Astrocyte (in vitro differentiated cells and primary cell): ENCODE data around the gene MACC1. TPM values are rescaled to one million over a fixed set of nuclear protein-coding genes. Genes with fewer than 3 reads are reported as not detected.

ENCODE experiments used
- DNase-seq: peaks from one replicate; pipeline ENCODE4 v3.0.0-alpha.2; 2010; ENCODE audit warnings: low read depth
- FAIRE-seq: peaks from 2 replicates; lab custom pipeline; 2011; peaks lifted over from hg19 to GRCh38; lab: Jason Lieb, UNC
- H2AFZ ChIP-seq: 2 replicates; pipeline ENCODE4 v1.6.0; 2012; ENCODE audit warnings: low read depth, low read length, inconsistent platforms
- H3K27ac ChIP-seq: 2 replicates; pipeline ENCODE4 v1.5.1; 2011; ENCODE audit warnings: low read depth, low read length, inconsistent platforms
- H3K27me3 ChIP-seq: 2 replicates; pipeline ENCODE4 v1.6.0; 2011; ENCODE audit warnings: low read length, inconsistent platforms; ENCODE audit not compliant: insufficient read depth
- H3K36me3 ChIP-seq: 2 replicates; pipeline ENCODE4 v1.5.1; 2011; ENCODE audit warnings: low read length, inconsistent platforms; ENCODE audit not compliant: insufficient read depth
- H3K4me1 ChIP-seq: 2 replicates; pipeline ENCODE4 v1.5.1; 2011; ENCODE audit warnings: low read length, inconsistent platforms; ENCODE audit not compliant: insufficient read depth
- H3K4me2 ChIP-seq: 2 replicates; pipeline ENCODE4 v1.6.0; 2012; ENCODE audit warnings: low read length, inconsistent platforms
- H3K4me3 ChIP-seq: 2 replicates; pipeline ENCODE4 v1.5.1; 2011; ENCODE audit warnings: low read depth, mild to moderate bottlenecking, low read length, inconsistent platforms; ENCODE audit not compliant: insufficient read depth
- H3K79me2 ChIP-seq: 2 replicates; pipeline ENCODE4 v1.6.0; 2012; ENCODE audit warnings: mild to moderate bottlenecking, low read length, inconsistent platforms; ENCODE audit not compliant: insufficient read depth
- H3K9ac ChIP-seq: 2 replicates; pipeline ENCODE4 v1.6.0; 2012; ENCODE audit warnings: mild to moderate bottlenecking, low read length, inconsistent platforms
- H3K9me3 ChIP-seq: 2 replicates; pipeline ENCODE4 v1.5.1; 2012; ENCODE audit warnings: low read depth, mild to moderate bottlenecking, low read length, inconsistent platforms; ENCODE audit not compliant: insufficient read depth
- H4K20me1 ChIP-seq: 2 replicates; pipeline ENCODE4 v1.6.0; 2012; ENCODE audit warnings: low read length, inconsistent platforms; ENCODE audit not compliant: insufficient read depth
- H3K27ac Mint-ChIP-seq: one replicate; pipeline ENCODE4 v1.8.0; 2021; ENCODE audit warnings: mild to moderate bottlenecking, mixed read lengths; ENCODE audit not compliant: unreplicated experiment
- H3K27me3 Mint-ChIP-seq: one replicate; pipeline ENCODE4 v1.8.0; 2021; ENCODE audit warnings: low read depth, mixed read lengths; ENCODE audit not compliant: unreplicated experiment
- H3K36me3 Mint-ChIP-seq: one replicate; pipeline ENCODE4 v1.8.0; 2021; ENCODE audit warnings: low read depth, mixed read lengths; ENCODE audit not compliant: unreplicated experiment
- H3K4me1 Mint-ChIP-seq: one replicate; pipeline ENCODE4 v1.8.0; 2021; ENCODE audit warnings: low read depth, mixed read lengths; ENCODE audit not compliant: unreplicated experiment
- H3K4me3 Mint-ChIP-seq: one replicate; pipeline ENCODE4 v1.8.0; 2021; ENCODE audit warnings: mild to moderate bottlenecking, moderate library complexity, mixed read lengths; ENCODE audit not compliant: unreplicated experiment
- H3K9me3 Mint-ChIP-seq: one replicate; pipeline ENCODE4 v1.8.0; 2021; ENCODE audit warnings: mild to moderate bottlenecking, mixed read lengths; ENCODE audit not compliant: unreplicated experiment
- EZH2 ChIP-seq: IDR thresholded peaks from 2 replicates; pipeline ENCODE4 v1.6.1; 2012; ENCODE audit warnings: mild to moderate bottlenecking, low read length, inconsistent platforms; ENCODE audit not compliant: insufficient read depth
- total RNA-seq: library from RNA; stranded (reverse); gene quantifications from 2 replicates; pipeline ENCODE4 v1.2.1, GENCODE V29; 2021
- TF ChIP-seq, protein P1 (sequence below): IDR thresholded peaks from 2 replicates; pipeline ENCODE4 v1.5.1; 2011; ENCODE audit warnings: low read depth, mild to moderate bottlenecking, inconsistent platforms, low read length, moderate library complexity; ENCODE audit not compliant: insufficient read depth

Gene MACC1
- total RNA-seq, 1 donor from 2014 or later = 2.0 TPM

DNA sequence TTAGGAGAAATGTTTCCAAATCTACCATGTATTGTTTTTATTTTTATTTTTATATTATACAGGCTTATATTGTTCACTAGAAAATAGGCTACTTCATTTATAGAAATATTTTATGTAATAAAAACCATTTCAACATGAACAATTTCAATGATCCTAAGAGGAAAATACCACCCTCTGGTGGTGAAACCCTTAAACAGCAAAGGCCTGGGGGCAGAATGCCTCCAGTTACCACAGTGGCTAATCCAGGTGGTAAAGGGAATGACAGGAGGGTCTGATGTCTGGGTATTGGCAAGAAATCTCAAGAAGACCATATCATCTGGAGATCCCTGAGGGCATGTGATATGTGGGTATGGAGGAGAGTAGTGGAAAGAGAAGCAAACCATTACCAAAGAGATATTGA, 19.3 kb downstream of the MACC1 start:
- Histone ChIP-seq H3K4me1 (peaks cover 11% of the 10 kb centered on the region), H4K20me1 (no peaks in the 10 kb centered on the region), H3K27me3 (no peaks in the 10 kb centered on the region), H3K9ac (no peak overlapping the region), H3K4me3 (no peak overlapping the region), H3K4me2 (no peak overlapping the region), H3K27ac (no peak overlapping the region), H3K36me3 (no peaks in the 10 kb centered on the region), H3K79me2 (no peaks in the 10 kb centered on the region), H2AFZ (no peak overlapping the region), H3K9me3 (no peaks in the 10 kb centered on the region)
- no peaks in the 10 kb centered on the region for H3K27me3 Mint-ChIP-seq
- no peaks in the 10 kb centered on the region for H3K9me3 Mint-ChIP-seq
- DNase-seq (no peak), FAIRE-seq (no peak)
- peaks cover 17% of the 10 kb centered on the region for H3K4me1 Mint-ChIP-seq
- no peak overlapping the region for H3K27ac Mint-ChIP-seq
- no peaks in the 10 kb centered on the region for H3K36me3 Mint-ChIP-seq
- no peak overlapping the region for H3K4me3 Mint-ChIP-seq
- TF ChIP-seq, protein P1, sequence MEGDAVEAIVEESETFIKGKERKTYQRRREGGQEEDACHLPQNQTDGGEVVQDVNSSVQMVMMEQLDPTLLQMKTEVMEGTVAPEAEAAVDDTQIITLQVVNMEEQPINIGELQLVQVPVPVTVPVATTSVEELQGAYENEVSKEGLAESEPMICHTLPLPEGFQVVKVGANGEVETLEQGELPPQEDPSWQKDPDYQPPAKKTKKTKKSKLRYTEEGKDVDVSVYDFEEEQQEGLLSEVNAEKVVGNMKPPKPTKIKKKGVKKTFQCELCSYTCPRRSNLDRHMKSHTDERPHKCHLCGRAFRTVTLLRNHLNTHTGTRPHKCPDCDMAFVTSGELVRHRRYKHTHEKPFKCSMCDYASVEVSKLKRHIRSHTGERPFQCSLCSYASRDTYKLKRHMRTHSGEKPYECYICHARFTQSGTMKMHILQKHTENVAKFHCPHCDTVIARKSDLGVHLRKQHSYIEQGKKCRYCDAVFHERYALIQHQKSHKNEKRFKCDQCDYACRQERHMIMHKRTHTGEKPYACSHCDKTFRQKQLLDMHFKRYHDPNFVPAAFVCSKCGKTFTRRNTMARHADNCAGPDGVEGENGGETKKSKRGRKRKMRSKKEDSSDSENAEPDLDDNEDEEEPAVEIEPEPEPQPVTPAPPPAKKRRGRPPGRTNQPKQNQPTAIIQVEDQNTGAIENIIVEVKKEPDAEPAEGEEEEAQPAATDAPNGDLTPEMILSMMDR = peak; percentile 23
- TF ChIP-seq EZH2 = no peak

DNA sequence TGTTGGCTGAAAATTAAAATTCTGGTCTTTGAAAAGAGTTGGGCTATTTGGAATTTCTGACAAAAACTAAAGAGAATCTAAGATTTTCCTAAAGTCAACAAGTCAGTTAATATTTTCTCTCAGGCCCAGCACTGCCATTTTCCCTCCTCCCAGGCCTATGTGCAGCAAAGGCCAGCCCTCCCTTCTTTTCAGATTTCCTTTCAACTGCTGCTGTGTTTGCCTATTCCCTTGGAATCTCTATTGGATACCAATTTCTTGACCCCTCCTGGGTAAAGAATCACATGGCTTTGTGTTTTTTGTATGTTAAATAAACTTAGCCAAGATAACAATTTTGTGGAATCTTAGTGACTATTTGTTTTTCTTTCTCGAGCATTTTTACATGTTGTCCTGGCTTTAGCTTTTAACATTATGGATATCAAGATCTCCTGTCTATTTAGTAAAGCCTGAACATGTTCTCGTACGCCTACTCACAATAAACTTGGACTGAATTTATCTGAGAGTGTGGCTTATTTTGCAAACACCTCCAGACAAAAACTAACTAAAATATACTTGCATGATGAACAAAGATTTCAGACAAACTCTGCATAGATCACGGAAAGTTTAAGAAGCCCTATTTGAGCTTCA, 19.9 kb downstream of the MACC1 start:
- no peaks in the 10 kb centered on the region for H3K27me3 Mint-ChIP-seq
- H3K4me1 Mint-ChIP-seq = peaks cover 17% of the 10 kb centered on the region
- no peaks in the 10 kb centered on the region for H3K36me3 Mint-ChIP-seq
- Histone ChIP-seq H4K20me1 (no peaks in the 10 kb centered on the region), H3K4me1 (peaks cover 11% of the 10 kb centered on the region), H3K9ac (no peak overlapping the region), H3K27me3 (no peaks in the 10 kb centered on the region), H3K9me3 (no peaks in the 10 kb centered on the region), H3K4me3 (no peak overlapping the region), H2AFZ (no peak overlapping the region), H3K27ac (no peak overlapping the region), H3K79me2 (no peaks in the 10 kb centered on the region), H3K4me2 (no peak overlapping the region), H3K36me3 (no peaks in the 10 kb centered on the region)
- DNase-seq (no peak), FAIRE-seq (no peak)
- TF ChIP-seq EZH2 = no peak
- TF ChIP-seq, protein P1 = no peak
- no peak overlapping the region for H3K27ac Mint-ChIP-seq
- no peaks in the 10 kb centered on the region for H3K9me3 Mint-ChIP-seq
- no peak overlapping the region for H3K4me3 Mint-ChIP-seq

DNA sequence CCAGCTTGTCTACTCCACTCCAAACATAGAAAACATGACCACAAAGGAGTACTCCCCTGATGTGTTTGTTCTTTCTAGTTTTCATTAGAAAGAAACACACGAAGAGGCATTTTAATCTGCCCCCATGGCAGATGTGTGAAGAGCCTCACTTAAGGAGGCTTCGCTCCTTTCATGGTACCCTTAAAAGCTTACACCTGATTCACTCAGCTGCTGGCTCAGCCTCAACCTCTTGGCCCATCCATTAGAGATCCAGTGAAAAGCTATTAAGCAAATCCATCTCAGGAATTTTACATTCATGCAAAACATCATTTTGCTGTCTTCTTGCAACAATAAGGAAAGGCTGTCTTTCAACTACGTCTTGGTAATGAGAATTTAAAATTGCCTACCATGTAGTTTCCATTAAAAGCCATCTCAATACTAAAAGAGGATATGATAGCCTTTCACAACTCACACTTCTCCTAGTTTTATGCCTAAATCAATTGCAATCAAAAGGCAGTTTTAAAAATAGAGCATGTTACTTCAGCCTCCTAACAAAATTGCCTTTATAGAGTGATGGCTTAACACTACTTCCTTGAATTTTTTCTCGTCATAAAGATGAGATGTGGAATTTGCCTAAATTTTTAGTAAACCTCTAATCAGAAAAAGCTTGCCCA, 22.7 kb downstream of the MACC1 start:
- H3K9me3 ChIP-seq = no peaks in the 10 kb centered on the region
- no peak overlapping the region for H3K27ac ChIP-seq
- DNase-seq (no peak), FAIRE-seq (no peak)
- no peaks in the 10 kb centered on the region for H4K20me1 ChIP-seq
- Mint-ChIP-seq H3K27ac (no peak overlapping the region), H3K36me3 (no peaks in the 10 kb centered on the region), H3K27me3 (no peaks in the 10 kb centered on the region), H3K4me1 (peaks cover 4% of the 10 kb centered on the region), H3K4me3 (no peak overlapping the region), H3K9me3 (no peaks in the 10 kb centered on the region)
- H3K4me2 ChIP-seq = no peak overlapping the region
- no peaks in the 10 kb centered on the region for H3K27me3 ChIP-seq
- no peak overlapping the region for H3K4me3 ChIP-seq
- H3K36me3 ChIP-seq = no peaks in the 10 kb centered on the region
- H3K9ac ChIP-seq = no peak overlapping the region
- no peak overlapping the region for H2AFZ ChIP-seq
- peaks cover 11% of the 10 kb centered on the region for H3K4me1 ChIP-seq
- no peaks in the 10 kb centered on the region for H3K79me2 ChIP-seq
- TF ChIP-seq, protein P1 = no peak
- TF ChIP-seq EZH2 = no peak
